MCF 10A (cell line): Measurements from ENCODE around the gene JAKMIP2. TPM values are rescaled to one million over a fixed set of nuclear protein-coding genes. Genes with fewer than 3 reads are reported as not detected.

Experiments
- BruUV-seq: library from RNA; stranded (reverse); fragments of 400-500 nt; replicated peaks from 2 replicates; lab custom pipeline; 2021; lab: Mats Ljungman, UMichigan
- CTCF ChIA-PET: fragments of 300-600 bp; sonication (Branson Sonifier 250); formaldehyde crosslinking; extraction: SDS; loops from one replicate; lab custom pipeline; 2021; ENCODE audit warnings: antibody characterized with exemption, inconsistent platforms; lab: Yijun Ruan, JAX
- POLR2A ChIA-PET: fragments of 300-600, 350-650 bp; sonication (Branson Sonifier 250); formaldehyde crosslinking; extraction: SDS; loops from one replicate; lab custom pipeline; 2020; ENCODE audit warnings: antibody characterized with exemption, inconsistent platforms; lab: Yijun Ruan, JAX
- DNase-seq: peaks from one replicate; pipeline ENCODE4 v3.0.0-alpha.2; 2018; ENCODE audit not compliant: unreplicated experiment
- H3K27ac Mint-ChIP-seq: one replicate; pipeline ENCODE4 v1.8.0; 2022; ENCODE audit warnings: mild to moderate bottlenecking, low read depth, mixed read lengths; ENCODE audit not compliant: unreplicated experiment
- H3K27me3 Mint-ChIP-seq: one replicate; pipeline ENCODE4 v1.8.0; 2022; ENCODE audit warnings: mixed read lengths; ENCODE audit not compliant: insufficient read depth, unreplicated experiment
- H3K36me3 Mint-ChIP-seq: one replicate; pipeline ENCODE4 v1.8.0; 2022; ENCODE audit warnings: mild to moderate bottlenecking, moderate library complexity, mixed read lengths; ENCODE audit not compliant: insufficient read depth, unreplicated experiment
- H3K4me1 Mint-ChIP-seq: one replicate; pipeline ENCODE4 v1.8.0; 2022; ENCODE audit warnings: mixed read lengths; ENCODE audit not compliant: insufficient read depth, unreplicated experiment
- H3K4me3 Mint-ChIP-seq: one replicate; pipeline ENCODE4 v1.8.0; 2022; ENCODE audit warnings: mild to moderate bottlenecking, moderate library complexity, mixed read lengths; ENCODE audit not compliant: unreplicated experiment
- H3K9me3 Mint-ChIP-seq: one replicate; pipeline ENCODE4 v1.8.0; 2022; ENCODE audit warnings: mixed read lengths; ENCODE audit not compliant: unreplicated experiment
- CTCF ChIP-seq: fragments of 200-600 bp; IDR thresholded peaks from one replicate; pipeline ENCODE4 v1.8.0; 2022; ENCODE audit warnings: antibody characterized with exemption, mild to moderate bottlenecking; ENCODE audit not compliant: unreplicated experiment
- intact Hi-C: fragments of 100-400 bp; cut with micrococcal nuclease; formaldehyde crosslinking; loops from 2 replicates; pipeline ENCODE4 v1.14.1; 2022
- total RNA-seq: library from RNA; stranded (reverse); gene quantifications from 2 replicates; pipeline ENCODE4 v1.2.3, GENCODE V29; 2022

JAKMIP2 gene
- total RNA-seq, 1 experiment from 2014 or later = not detected

GRCh38 chr5:147559749-147560148, 222.8 kb downstream of the JAKMIP2 start:
- Mint-ChIP-seq H3K27me3 (no peaks in the 10 kb centered on the region), H3K9me3 (no peaks in the 10 kb centered on the region), H3K4me1 (no peaks in the 10 kb centered on the region), H3K4me3 (no peak overlapping the region), H3K27ac (no peak overlapping the region), H3K36me3 (no peaks in the 10 kb centered on the region)
- no peak for DNase-seq
- TF ChIP-seq CTCF = peak; percentile 12
- ChIA-PET POLR2A (interaction anchor here (0.5 to 1.2 kb wide), 2 partner anchors 43 to 107 kb away, joined by 3 read pairs; no protein-coding TSS in a partner anchor), CTCF (interaction anchor here (0.6 to 15.3 kb wide), 22 partner anchors 11 to 937 kb away, joined by 3 to 156 read pairs (median 6); partner anchors contain the start of gene DPYSL3)
- BruUV-seq = no TSS peak
- intact Hi-C loops = loop anchor here (1.0 to 5.0 kb wide), 6 partner anchors 52 to 335 kb away; no protein-coding TSS in a partner anchor

- POLR2A ChIA-PET = no interaction called here
- CTCF ChIA-PET = interaction anchor here (0.6 to 15.3 kb wide), 21 partner anchors 11 to 552 kb away, joined by 3 to 156 read pairs (median 4); partner anchors contain the start of gene DPYSL3
- no peak overlapping the region for H3K27ac Mint-ChIP-seq
These were observed 223.7 kb downstream of the JAKMIP2 start for GRCh38 chr5:147558826-147559225.

GRCh38 chr5:147557876-147558745, 224.4 kb downstream of the JAKMIP2 start:
- CTCF ChIA-PET = interaction anchor here (0.6 to 15.3 kb wide), 16 partner anchors 10 to 1070 kb away, joined by 3 to 156 read pairs (median 4); no protein-coding TSS in a partner anchor
- Mint-ChIP-seq H3K4me1 (peaks cover 7% of the 10 kb centered on the region), H3K27ac (no peak overlapping the region), H3K36me3 (peaks cover 4% of the 10 kb centered on the region), H3K4me3 (no peak overlapping the region), H3K27me3 (no peaks in the 10 kb centered on the region), H3K9me3 (no peaks in the 10 kb centered on the region)
- no peak for TF ChIP-seq CTCF
- intact Hi-C loops = loop anchor here (5.0 kb wide), 1 partner anchor 51 kb away; no protein-coding TSS in a partner anchor
- DNase-seq = no peak
- no TSS peak for BruUV-seq
- POLR2A ChIA-PET = interaction anchor here (0.6 kb wide), 1 partner anchor 75 kb away, joined by 4 read pairs; no protein-coding TSS in a partner anchor

More at GRCh38 chr5:147558826-147559225, 223.7 kb downstream of the JAKMIP2 start:
- no peaks in the 10 kb centered on the region for H3K27me3 Mint-ChIP-seq
- peak; percentile 74 for DNase-seq
- intact Hi-C loops = loop anchor here (1.0 to 5.0 kb wide), 6 partner anchors 52 to 335 kb away; no protein-coding TSS in a partner anchor
- H3K4me1 Mint-ChIP-seq = peaks cover 5% of the 10 kb centered on the region
- no peak overlapping the region for H3K4me3 Mint-ChIP-seq
- TF ChIP-seq CTCF = peak; percentile 81
- BruUV-seq = no TSS peak
- H3K36me3 Mint-ChIP-seq = peaks cover 4% of the 10 kb centered on the region
- no peaks in the 10 kb centered on the region for H3K9me3 Mint-ChIP-seq

- TF ChIP-seq CTCF = no peak
- intact Hi-C loops = loop anchor here (5.0 kb wide), 1 partner anchor 48 kb away; no protein-coding TSS in a partner anchor
- no peaks in the 10 kb centered on the region for H3K27me3 Mint-ChIP-seq
- no peak overlapping the region for H3K27ac Mint-ChIP-seq
- no TSS peak for BruUV-seq
- ChIA-PET POLR2A (no interaction called here), CTCF (interaction anchor here (15.3 kb wide), 1 partner anchor 21 kb away, joined by 156 read pairs; no protein-coding TSS in a partner anchor)
- no peaks in the 10 kb centered on the region for H3K9me3 Mint-ChIP-seq
- H3K36me3 Mint-ChIP-seq = peaks cover 4% of the 10 kb centered on the region
- no peak overlapping the region for H3K4me3 Mint-ChIP-seq
- H3K4me1 Mint-ChIP-seq = peaks cover 7% of the 10 kb centered on the region
- DNase-seq = no peak
These were observed 227.4 kb downstream of the JAKMIP2 start for GRCh38 chr5:147555176-147555575.
